Smooth muscle cell (in vitro differentiated cells): ENCODE results near the gene B4GALT7. TPM values are rescaled to one million over a fixed set of nuclear protein-coding genes. Genes with fewer than 3 reads are reported as not detected.

Experiments
- DNase-seq: peaks from one replicate; lab custom pipeline; 2025; ENCODE audit not compliant: unreplicated experiment; lab: John Stamatoyannopoulos, UW
- H2AFZ ChIP-seq: fragments of 200-600 bp; sonication (generic); 2 replicates; pipeline ENCODE4 v1.6.0; 2016; ENCODE audit warnings: antibody characterized with exemption, low read depth, mild to moderate bottlenecking
- H3F3A ChIP-seq: fragments of 200-600 bp; sonication (generic); 2 replicates; pipeline ENCODE4 v1.6.0; 2017; ENCODE audit warnings: antibody characterized with exemption, low read depth
- H3K27ac ChIP-seq: fragments of 200-600 bp; sonication (generic); 2 replicates; pipeline ENCODE4 v1.5.1; 2016; ENCODE audit warnings: low read depth, mild to moderate bottlenecking
- H3K27me3 ChIP-seq: fragments of 200-600 bp; sonication (generic); 2 replicates; pipeline ENCODE4 v1.6.1; 2016; ENCODE audit warnings: low read depth, mild to moderate bottlenecking
- H3K36me3 ChIP-seq: fragments of 200-600 bp; sonication (generic); 2 replicates; pipeline ENCODE4 v1.5.1; 2016; ENCODE audit warnings: low read depth
- H3K4me1 ChIP-seq: fragments of 200-600 bp; sonication (generic); 2 replicates; pipeline ENCODE4 v1.5.1; 2016; ENCODE audit warnings: low read depth
- H3K4me2 ChIP-seq: fragments of 200-600 bp; sonication (generic); 2 replicates; pipeline ENCODE4 v1.6.0; 2016; ENCODE audit warnings: mild to moderate bottlenecking
- H3K4me3 ChIP-seq: fragments of 200-600 bp; sonication (generic); 2 replicates; pipeline ENCODE4 v1.5.1; 2016; ENCODE audit warnings: mild to moderate bottlenecking
- H3K79me2 ChIP-seq: fragments of 200-600 bp; sonication (generic); 2 replicates; pipeline ENCODE4 v1.6.0; 2016; ENCODE audit warnings: low read depth, mild to moderate bottlenecking
- H3K9ac ChIP-seq: fragments of 200-600 bp; sonication (generic); 2 replicates; pipeline ENCODE4 v1.6.0; 2016; ENCODE audit warnings: low read depth
- H3K9me3 ChIP-seq: fragments of 200-600 bp; sonication (generic); replicated peaks from 2 replicates; pipeline ENCODE4 v1.5.1; 2016; ENCODE audit warnings: low read depth
- H4K20me1 ChIP-seq: fragments of 200-600 bp; sonication (generic); 2 replicates; pipeline ENCODE4 v1.6.0; 2016; ENCODE audit warnings: low read depth
- CTCF ChIP-seq: fragments of 200-600 bp; sonication (generic); IDR thresholded peaks from 2 replicates; pipeline ENCODE4 v1.5.1; 2017; ENCODE audit warnings: borderline replicate concordance, mild to moderate bottlenecking, antibody characterized with exemption; ENCODE audit not compliant: insufficient read depth, poor library complexity, severe bottlenecking
- WGBS: methylation state at CpG from one replicate; pipeline ENCODE4 v1.1.7; 2016; ENCODE audit warnings: low lambda C conversion rate; 5-methylcytosine and 5-hydroxymethylcytosine counted together
- polyA plus RNA-seq: library from polyadenylated mRNA; unstranded; fragments of >200 nt; fragmentation: Nextera tagmentation; extraction: Ambion mirVana; gene quantifications from 2 replicates; pipeline ENCODE4 v1.2.1, GENCODE V29; 2016
- total RNA-seq: library from RNA; depleted of rRNA; stranded (reverse); fragments of >200 nt; gene quantifications from 2 replicates; pipeline ENCODE4 v1.2.3, GENCODE V29; 2014

B4GALT7 gene
- total and polyA plus RNA-seq, 2 experiments from 2014 or later = 34.6 to 72.8 TPM

DNA sequence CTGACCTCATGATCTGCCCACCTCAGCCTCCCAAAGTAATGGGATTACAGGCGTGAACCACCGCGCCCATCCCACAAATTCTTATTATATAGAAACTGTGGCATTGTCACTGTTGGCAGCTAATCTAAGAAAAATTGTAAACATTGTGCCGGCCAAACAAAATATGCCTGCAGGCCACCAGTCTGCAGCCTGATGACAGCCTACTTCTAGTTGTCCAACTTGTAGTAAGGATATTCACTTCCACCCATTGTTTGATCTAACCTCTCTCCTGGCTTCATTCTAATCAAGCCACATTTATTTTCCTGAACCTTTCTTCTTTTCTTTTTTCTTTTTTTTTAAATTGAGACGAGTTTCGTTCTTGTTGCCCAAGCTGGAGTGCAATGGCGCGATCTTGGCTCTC, 21.6 kb upstream of the B4GALT7 start:
- WGBS = 95% methylated on average over 8 of the region's 8 CpGs
- no peaks in the 10 kb centered on the region for H3K27me3 ChIP-seq
- no peaks in the 10 kb centered on the region for H3F3A ChIP-seq
- DNase-seq = no peak
- TF ChIP-seq CTCF = no peak
- H3K79me2 ChIP-seq = no peaks in the 10 kb centered on the region
- no peaks in the 10 kb centered on the region for H3K36me3 ChIP-seq
- H3K9ac ChIP-seq = no peak overlapping the region
- no peaks in the 10 kb centered on the region for H3K4me1 ChIP-seq
- no peaks in the 10 kb centered on the region for H3K9me3 ChIP-seq
- H2AFZ ChIP-seq = no peak overlapping the region
- H4K20me1 ChIP-seq = no peaks in the 10 kb centered on the region
- no peak overlapping the region for H3K4me2 ChIP-seq
- H3K27ac ChIP-seq = no peak overlapping the region
- no peak overlapping the region for H3K4me3 ChIP-seq

DNA sequence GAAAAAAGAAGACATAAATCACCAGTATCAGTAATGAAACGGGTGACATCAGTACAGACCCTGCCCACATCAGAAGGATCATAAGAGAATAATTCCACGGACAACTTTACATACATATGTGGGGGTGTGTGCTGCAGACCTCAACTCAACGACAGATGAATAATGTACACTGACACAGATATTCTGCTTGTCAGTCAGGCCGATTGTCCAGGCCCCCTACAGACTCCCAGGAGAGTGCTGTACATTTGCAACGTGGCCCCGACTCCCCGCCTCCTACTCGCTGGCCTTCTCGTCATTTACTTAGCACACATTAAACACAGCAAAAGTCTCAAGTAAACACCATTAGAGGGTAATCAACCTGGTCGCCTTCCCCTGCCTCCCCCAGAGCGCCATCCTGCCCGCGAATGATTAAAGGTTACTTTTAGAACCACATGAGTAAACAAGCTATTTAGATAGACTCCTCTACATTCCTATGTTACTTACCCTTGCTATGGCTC, 11.5 kb upstream of the B4GALT7 start:
- peaks cover 14% of the 10 kb centered on the region for H3K79me2 ChIP-seq
- no peak overlapping the region for H2AFZ ChIP-seq
- H3K4me3 ChIP-seq = no peak overlapping the region
- no peak overlapping the region for H3K27ac ChIP-seq
- H3K36me3 ChIP-seq = no peaks in the 10 kb centered on the region
- no peaks in the 10 kb centered on the region for H3K9me3 ChIP-seq
- DNase-seq = no peak
- no peak overlapping the region for H3K9ac ChIP-seq
- peaks cover 5% of the 10 kb centered on the region for H4K20me1 ChIP-seq
- peaks cover 3% of the 10 kb centered on the region for H3F3A ChIP-seq
- WGBS = 65% methylated on average over 13 of the region's 13 CpGs
- H3K27me3 ChIP-seq = peaks cover 46% of the 10 kb centered on the region
- no peak overlapping the region for H3K4me2 ChIP-seq
- no peak for TF ChIP-seq CTCF
- H3K4me1 ChIP-seq = no peaks in the 10 kb centered on the region

DNA sequence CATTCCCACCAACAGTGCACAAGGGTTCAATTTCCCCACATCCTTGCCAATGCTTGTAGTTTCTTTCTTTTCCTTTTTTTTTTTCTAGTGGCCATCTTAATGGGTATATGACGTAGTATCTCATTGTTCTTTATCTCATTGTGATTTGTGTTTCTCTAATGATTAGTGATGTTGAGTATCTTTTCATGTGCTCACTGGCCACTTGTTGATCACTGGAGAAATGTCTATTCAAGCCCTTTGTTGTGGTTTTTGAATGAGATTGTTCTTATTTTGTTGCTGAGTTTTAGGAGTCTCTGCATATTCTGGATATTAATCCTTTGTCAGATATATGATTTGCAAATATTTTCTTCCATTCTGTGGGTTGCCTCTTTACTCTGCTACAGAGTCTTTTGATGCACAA, 9.5 kb upstream of the B4GALT7 start:
- Histone ChIP-seq H2AFZ (no peak overlapping the region), H3K9me3 (no peaks in the 10 kb centered on the region), H3K27ac (no peak overlapping the region), H3K9ac (no peak overlapping the region), H4K20me1 (peaks cover 24% of the 10 kb centered on the region), H3K79me2 (peaks cover 17% of the 10 kb centered on the region), H3K4me1 (no peaks in the 10 kb centered on the region), H3K27me3 (peaks cover 36% of the 10 kb centered on the region), H3K4me3 (no peak overlapping the region), H3K4me2 (no peak overlapping the region), H3F3A (peaks cover 9% of the 10 kb centered on the region), H3K36me3 (no peaks in the 10 kb centered on the region)
- DNase-seq = no peak
- 82% methylated on average over 1 of the region's 1 CpG for WGBS
- no peak for TF ChIP-seq CTCF

- H3K27ac ChIP-seq = no peak overlapping the region
- peaks cover 21% of the 10 kb centered on the region for H3F3A ChIP-seq
- no peaks in the 10 kb centered on the region for H3K4me1 ChIP-seq
- no peaks in the 10 kb centered on the region for H3K9me3 ChIP-seq
- peak overlapping the region; percentile 98 for H3K9ac ChIP-seq
- H3K4me3 ChIP-seq = peak overlapping the region; percentile 100
- peak overlapping the region; percentile 88 for H2AFZ ChIP-seq
- no peaks in the 10 kb centered on the region for H3K36me3 ChIP-seq
- H3K79me2 ChIP-seq = peaks cover 17% of the 10 kb centered on the region
- 20% methylated on average over 8 of the region's 8 CpGs for WGBS
- DNase-seq = no peak
- peaks cover 26% of the 10 kb centered on the region for H3K27me3 ChIP-seq
- H3K4me2 ChIP-seq = peak overlapping the region; percentile 84
- H4K20me1 ChIP-seq = peaks cover 29% of the 10 kb centered on the region
- TF ChIP-seq CTCF = no peak
Measured at GRCh38 chr5:177591690-177592009, 8.3 kb upstream of the B4GALT7 start.
